DMS114 treated with DMSO at 0.1 percent for 48 hours (cell line): ENCODE results near the gene GAB1.

ENCODE experiments used
- DNase-seq: peaks from one replicate; lab custom pipeline; 2025; ENCODE audit not compliant: unreplicated experiment; lab: John Stamatoyannopoulos, UW

The GAB1 gene

DNA sequence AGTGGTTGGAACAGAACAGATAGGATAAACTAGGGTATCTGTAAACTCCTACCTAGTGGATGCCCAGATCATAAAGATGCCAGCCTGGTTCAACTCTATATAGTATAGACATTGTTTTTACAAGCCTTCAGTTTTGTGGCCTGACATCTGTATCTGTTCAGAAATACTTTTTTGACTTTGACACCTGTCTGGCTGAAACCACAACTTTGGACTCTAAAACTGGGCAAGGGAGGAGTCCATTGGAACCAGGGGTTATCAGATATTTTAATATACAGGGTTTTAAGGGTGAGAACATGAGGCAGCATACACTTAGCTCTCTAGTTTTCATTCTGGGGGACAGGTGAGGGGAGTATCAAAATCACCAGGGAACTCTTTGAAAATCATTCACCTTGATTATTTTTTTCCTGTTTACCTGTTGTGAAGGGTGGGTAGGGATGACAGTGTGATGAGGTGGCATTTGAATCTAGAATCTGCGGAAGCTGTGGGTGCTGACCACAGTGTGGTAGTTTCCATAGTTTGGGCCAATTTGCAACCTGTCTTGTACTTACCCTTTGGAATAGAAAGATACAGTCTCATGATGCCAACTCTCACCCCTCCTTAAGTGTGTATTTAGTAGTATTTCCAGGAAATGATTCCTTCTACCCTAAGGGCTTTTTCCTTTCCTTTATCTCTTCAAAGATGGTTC, 20.6 kb downstream of the GAB1 start:
- no peak for DNase-seq

- DNase-seq = no peak
Measured at GRCh38 chr4:143358419-143358818, 21.7 kb downstream of the GAB1 start.

DNA sequence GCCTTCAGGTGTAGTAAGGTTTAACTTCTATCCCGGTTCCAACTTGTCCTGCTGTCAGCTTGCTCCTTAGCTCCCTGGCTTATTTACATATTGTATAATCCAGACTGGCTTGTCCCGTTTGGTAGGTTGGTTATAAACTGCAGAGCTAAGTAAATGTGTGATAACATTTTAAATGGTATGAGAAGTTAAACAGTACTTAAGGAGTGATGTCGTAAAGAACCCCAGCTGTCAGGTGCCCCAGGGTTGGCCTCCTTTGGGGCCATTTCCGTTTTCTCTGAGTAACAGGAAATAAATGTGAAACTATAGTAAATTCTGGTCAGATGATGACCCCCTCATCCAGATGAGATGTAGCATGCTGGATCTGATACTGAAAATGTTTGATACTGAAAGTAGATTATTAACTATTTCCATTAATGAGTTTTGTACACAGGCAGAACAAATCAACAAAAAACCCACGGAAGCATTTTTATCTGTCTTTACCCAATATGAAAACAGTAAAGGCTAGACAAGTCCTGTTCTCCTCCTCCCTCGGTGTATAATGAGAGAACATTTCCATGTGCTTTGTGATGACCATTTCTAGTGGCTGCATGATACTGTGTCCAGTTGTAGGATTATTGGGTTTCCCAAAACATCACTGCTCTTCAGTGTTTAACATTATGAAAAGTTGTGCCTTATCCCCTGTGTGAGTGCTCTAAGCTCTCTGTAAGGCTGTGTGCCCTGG, 22.4 kb downstream of the GAB1 start:
- no peak for DNase-seq

DNA sequence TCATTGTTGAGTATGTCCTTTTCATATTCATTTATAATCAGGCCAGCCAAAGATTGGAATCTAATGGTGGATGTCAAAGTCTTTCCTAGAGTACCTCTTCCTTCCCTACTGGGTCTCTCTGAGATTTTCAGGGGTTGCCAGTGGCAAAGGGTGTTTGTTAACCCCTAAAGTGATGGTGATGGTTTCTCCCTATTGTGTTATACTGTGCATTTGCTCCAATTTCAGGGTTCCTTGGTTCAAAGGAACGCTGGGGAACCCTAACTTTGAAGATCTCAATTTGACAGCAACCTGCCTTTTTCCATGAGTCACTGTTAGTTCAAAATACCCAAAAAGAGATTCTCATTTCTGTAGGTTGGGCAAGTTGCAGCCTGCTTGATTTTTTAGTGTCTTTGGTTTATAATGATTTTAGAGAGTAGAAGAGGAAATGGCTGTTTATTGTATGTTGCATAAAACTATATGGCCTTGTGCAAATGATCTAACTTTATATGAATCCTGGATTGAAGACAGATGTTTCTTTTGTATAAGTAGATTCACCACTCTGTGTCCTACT, 23.0 kb downstream of the GAB1 start:
- DNase-seq = no peak

- DNase-seq = no peak
Measured at GRCh38 chr4:143360838-143361625, 24.4 kb downstream of the GAB1 start.

GRCh38 chr4:143362349-143363046, 25.8 kb downstream of the GAB1 start:
- DNase-seq = no peak

- DNase-seq = no peak
Measured at GRCh38 chr4:143363332-143363731, 26.7 kb downstream of the GAB1 start.

GRCh38 chr4:143364063-143364462, 27.4 kb downstream of the GAB1 start:
- no peak for DNase-seq

DNA sequence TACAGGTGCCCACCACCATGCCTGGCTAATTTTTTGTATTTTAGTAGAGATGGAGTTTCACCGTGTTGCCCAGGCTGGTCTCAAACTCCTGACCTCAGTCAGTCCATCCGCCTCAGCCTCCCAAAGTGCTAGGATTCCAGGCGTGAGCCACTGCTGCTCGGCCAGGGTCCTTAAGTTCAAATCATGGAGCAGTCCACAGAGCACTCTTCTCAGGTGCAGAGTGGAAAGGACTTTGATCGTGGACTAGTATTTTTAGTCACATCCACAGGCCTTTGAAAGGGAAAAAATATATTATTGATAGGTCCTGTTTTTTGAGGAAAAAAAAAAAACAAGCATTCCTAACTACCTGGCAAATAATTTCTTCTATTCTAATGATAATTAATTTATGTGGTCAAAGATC, 31.2 kb downstream of the GAB1 start:
- DNase-seq = no peak

GRCh38 chr4:143369552-143369951, 32.9 kb downstream of the GAB1 start:
- no peak for DNase-seq

GRCh38 chr4:143372093-143372915, 35.6 kb downstream of the GAB1 start:
- no peak for DNase-seq

- DNase-seq = no peak
Measured at GRCh38 chr4:143374255-143374654, 37.6 kb downstream of the GAB1 start.

- no peak for DNase-seq
Measured at GRCh38 chr4:143374771-143375170, 38.1 kb downstream of the GAB1 start.

DNA sequence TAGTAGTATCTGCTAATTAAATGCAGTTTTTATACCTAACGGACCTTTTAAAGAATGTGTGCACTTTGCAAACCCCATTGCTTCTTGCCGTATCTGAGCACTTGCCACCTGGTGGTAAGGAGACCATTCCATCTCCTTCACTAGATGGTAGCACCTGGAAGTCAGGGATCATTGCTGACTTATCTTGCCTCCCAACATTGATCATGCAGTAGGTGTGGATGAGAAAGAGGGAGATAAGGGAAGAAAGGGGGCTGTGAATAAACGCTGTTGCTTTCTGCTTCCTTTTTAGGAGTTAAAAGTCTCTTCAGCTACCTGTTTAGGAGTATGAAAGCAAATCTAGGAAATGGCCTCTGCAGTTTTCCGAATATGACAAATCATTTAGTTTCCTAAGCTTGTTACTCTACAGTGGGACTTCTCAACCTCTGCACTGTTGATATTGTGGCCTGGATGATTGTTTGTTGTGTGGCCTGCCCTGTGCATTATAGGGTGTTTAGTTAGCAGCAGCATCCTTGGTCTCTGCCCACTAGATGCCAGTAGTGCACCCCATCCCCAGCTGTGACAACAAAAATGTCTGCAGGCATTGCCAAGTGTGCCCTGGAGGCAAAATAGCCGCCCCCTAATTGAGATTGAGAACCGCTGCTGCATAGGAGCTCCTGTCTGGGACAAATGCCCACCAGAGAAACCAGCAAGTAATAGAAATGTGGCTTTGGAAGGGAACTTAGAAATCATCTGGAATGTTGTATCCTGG, 38.8 kb downstream of the GAB1 start:
- DNase-seq = peak; percentile 9

GRCh38 chr4:143377611-143378099, 41.0 kb downstream of the GAB1 start:
- no peak for DNase-seq

GRCh38 chr4:143380629-143381028, 44.0 kb downstream of the GAB1 start:
- no peak for DNase-seq

- no peak for DNase-seq
Measured at GRCh38 chr4:143381189-143382118, 44.8 kb downstream of the GAB1 start.

- no peak for DNase-seq
Measured at GRCh38 chr4:143382596-143382995, 45.9 kb downstream of the GAB1 start.
